Tibial nerve (tissue), 4 donors: Measurements from ENCODE around the gene INO80.

Experiments used
- CTCF ChIP-seq, 5 experiments: fragments of 200-600 bp in 3 of 5; fragments of 450-650 bp in 2 of 5; sonication (generic) in 3 of 5; IDR thresholded peaks; one replicate each; pipeline ENCODE4 v1.5.1; 2016 to 2019; ENCODE audit warnings: antibody characterized with exemption in 5 of 5, mild to moderate bottlenecking in 3 of 5, moderate library complexity in 2 of 5
- EP300 ChIP-seq, 2 donors: sonication (generic); formaldehyde crosslinking; IDR thresholded peaks; one replicate each; pipeline ENCODE4 v1.6.1; 2017; ENCODE audit warnings: antibody characterized with exemption in 2 of 2, mild to moderate bottlenecking in 1 of 2

GRCh38 chr15:40959331-40960141 lies 156.5 kb downstream of the INO80 start:
- TF ChIP-seq CTCF (IDR thresholded peaks at IDR 0.05) (no peak), EP300 (IDR thresholded peaks at IDR 0.05) (no peak)
